Choroid plexus epithelial cell (primary cell): ENCODE results near the gene RGS10.

Experiments used
- DNase-seq: peaks from one replicate; pipeline ENCODE4 v3.0.0-alpha.2; 2010; ENCODE audit warnings: low read depth
- H3K4me3 ChIP-seq: 2 replicates; pipeline ENCODE4 v1.5.1; 2011; ENCODE audit warnings: low read depth, mild to moderate bottlenecking, control low read depth, low read length, moderate library complexity
- CTCF ChIP-seq: conservative IDR thresholded peaks from 2 replicates; pipeline ENCODE4 v1.5.1; 2011; ENCODE audit warnings: low read depth, mild to moderate bottlenecking, control low read depth, inconsistent platforms, low read length, moderate library complexity

RGS10 gene

GRCh38 chr10:119515511-119516045 lies 26.9 kb downstream of the RGS10 start:
- no peak overlapping the region for H3K4me3 ChIP-seq
- DNase-seq: no peak
- TF ChIP-seq CTCF: no peak

DNA sequence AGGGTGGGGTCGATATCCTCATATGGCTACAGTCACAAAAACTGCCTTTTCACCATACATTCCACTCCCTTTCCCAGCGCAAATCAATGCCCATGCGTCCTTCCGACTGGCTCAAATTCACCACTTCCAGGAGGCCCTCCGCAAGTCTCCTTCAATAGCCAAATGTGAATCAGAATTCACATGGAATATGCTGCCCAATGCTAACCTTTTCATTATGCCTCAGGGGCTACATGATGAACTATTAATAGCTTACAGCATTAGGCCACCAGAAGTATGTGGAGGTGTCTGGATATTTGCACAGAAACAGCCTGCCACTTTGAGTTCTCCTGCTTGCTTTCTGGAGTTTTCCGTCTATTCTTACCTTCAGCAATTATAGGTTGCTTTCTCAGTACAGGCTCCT lies 27.7 kb downstream of the RGS10 start:
- TF ChIP-seq CTCF: no peak
- no peak overlapping the region for H3K4me3 ChIP-seq
- no peak for DNase-seq

- DNase-seq: no peak
- no peak for TF ChIP-seq CTCF
- H3K4me3 ChIP-seq: no peak overlapping the region
Measured at GRCh38 chr10:119511828-119512515, 30.5 kb downstream of the RGS10 start.

DNA sequence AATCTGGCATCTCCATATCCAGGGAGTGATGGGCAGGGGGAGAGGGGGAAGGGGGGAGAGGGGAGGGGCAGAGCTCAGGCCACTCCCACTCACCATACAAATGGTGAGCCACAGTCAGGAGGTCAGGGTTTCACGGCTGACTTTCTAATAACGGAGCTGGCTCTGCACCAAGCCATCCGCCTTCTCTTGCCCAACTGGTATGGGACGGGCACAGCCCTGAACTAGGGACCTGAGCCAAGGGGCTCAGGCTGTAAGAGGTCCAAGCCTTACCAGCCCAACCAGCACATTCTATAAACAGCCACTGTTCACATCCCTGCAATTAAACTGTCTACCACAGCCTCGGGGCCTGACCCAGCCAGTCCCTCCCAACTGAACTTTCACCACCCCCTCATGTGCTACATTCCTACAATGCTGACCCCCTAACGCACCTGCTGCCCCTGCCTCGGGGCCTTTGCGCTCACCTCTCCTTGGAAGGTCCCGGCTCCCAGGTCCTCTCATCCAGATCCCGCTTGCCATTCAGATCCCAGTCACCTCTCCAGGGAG lies 32.5 kb downstream of the RGS10 start:
- no peak for TF ChIP-seq CTCF
- H3K4me3 ChIP-seq: no peak overlapping the region
- no peak for DNase-seq

GRCh38 chr10:119507115-119507514 lies 35.4 kb downstream of the RGS10 start:
- TF ChIP-seq CTCF: no peak
- no peak overlapping the region for H3K4me3 ChIP-seq
- no peak for DNase-seq

- DNase-seq: no peak
- TF ChIP-seq CTCF: no peak
- no peak overlapping the region for H3K4me3 ChIP-seq
Measured at GRCh38 chr10:119505588-119506315, 36.8 kb downstream of the RGS10 start.

DNA sequence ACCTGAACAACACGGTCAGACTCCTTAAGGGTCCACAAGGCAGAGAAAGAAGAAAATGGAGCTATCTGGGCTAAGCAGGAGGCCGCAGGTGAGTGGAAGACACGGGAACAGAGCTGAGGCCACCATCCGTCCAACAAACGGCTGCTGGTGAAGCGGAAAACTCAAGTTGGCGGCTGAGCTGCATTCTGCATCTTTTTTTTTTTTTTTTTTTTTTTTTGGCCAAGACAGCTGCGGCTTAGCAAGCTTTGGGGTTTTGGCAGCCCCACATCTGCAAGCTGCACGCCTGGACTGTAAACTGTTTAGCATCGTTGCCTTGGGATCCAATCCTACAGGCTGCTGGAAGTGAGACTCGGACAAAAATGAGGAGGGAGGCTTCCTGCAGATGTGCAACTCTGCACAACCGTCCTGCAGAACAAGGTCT lies 37.4 kb downstream of the RGS10 start:
- no peak for DNase-seq
- H3K4me3 ChIP-seq: no peak overlapping the region

More for the DNA sequence above, 37.4 kb downstream of the RGS10 start:
- TF ChIP-seq CTCF: no peak
